ENCODE data around the gene HDAC9.

HDAC9 gene

DNA sequence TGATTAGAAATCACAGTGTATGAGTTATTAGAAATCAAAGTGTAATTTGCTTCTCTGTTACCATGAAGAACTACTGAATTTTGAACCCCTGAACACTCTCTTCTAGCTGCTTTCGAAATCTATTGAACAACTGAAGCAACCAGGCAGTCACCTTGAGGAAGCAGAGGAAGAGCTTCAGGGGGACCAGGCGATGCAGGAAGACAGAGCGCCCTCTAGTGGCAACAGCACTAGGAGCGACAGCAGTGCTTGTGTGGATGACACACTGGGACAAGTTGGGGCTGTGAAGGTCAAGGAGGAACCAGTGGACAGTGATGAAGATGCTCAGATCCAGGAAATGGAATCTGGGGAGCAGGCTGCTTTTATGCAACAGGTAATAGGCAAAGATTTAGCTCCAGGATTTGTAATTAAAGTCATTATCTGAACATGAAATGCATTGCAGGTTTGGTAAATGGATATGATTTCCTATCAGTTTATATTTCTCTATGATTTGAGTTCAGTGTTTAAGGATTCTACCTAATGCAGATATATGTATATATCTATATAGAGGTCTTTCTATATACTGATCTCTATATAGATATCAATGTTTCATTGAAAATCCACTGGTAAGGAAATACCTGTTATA lies 170.7 kb downstream of the HDAC9 start:
- TF ChIP-seq CTCF (IDR thresholded peaks at IDR 0.05) (peak; percentile 99), ZFX (IDR thresholded peaks at IDR 0.05; ENCODE audit: borderline replicate concordance) (no peak)
- no peak overlapping the region for H3K27ac ChIP-seq

DNA sequence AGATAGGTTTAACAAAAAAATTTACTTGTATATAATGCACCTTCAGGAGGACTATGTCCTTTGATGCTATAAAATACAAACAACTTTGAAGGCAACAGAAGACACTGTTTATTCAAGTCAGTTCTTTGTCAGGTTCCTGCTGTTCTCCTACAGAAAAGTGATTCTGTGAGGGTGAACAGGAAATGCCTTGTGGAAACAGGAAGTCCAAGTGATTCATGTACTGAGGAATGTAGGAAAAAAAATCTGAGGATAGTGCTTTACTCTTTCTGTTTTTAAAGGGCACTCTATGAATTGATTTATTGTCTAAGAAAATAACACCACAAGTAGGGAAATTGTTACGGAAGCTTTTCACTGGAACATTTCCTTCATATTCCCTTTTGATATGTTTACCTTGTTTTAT lies 171.9 kb downstream of the HDAC9 start:
- H3K27ac ChIP-seq, result peak overlapping the region; percentile 52

DNA sequence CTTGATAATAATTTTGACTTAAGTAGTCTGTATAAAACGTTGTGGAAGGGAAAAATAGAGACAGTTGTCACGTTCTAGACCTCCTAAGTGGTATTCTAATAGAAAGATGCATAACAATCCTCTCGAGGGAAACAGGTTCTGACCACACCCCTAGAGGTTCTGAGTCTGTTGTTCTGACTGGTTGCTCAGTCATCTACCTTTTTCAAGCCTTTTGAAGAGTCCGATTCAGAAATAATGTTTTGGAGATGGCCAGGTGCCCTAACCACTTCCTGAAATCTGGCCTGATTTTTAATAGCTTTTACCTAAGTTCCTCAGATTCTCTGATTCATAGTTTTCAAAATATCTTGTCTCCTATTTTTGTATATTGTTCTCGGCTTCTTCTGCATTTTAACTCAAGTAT lies 175.6 kb downstream of the HDAC9 start:
- H3K27ac ChIP-seq, result no peak overlapping the region
- no peak for TF ChIP-seq ZFX (IDR thresholded peaks at IDR 0.05; ENCODE audit: borderline replicate concordance)
- TF ChIP-seq CTCF (IDR thresholded peaks at IDR 0.05), result no peak

More for the DNA sequence above, 171.9 kb downstream of the HDAC9 start:
- TF ChIP-seq CTCF (IDR thresholded peaks at IDR 0.05) (no peak), ZFX (IDR thresholded peaks at IDR 0.05; ENCODE audit: borderline replicate concordance) (no peak)

DNA sequence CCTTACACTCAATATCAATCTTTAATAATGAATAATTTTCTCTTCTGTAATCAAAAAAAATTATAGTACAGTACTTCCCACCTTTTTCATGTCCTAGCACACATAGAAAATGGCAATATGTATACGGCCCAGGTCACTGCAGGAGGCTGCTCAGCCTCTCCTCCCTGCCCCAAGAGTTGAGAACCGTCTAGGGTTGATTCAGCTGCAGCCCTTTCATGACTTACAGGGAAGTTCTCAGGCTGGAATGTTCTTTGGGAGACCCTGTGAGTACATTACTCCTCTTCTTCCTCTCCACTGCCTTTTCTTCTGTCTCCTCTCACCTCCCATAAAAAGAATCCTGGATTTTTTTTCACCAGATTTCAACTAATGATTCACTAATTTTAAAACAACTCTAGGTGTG lies 180.0 kb downstream of the HDAC9 start:
- TF ChIP-seq CTCF (IDR thresholded peaks at IDR 0.05) (no peak), ZFX (IDR thresholded peaks at IDR 0.05; ENCODE audit: borderline replicate concordance) (no peak)
- no peak overlapping the region for H3K27ac ChIP-seq

GRCh38 chr7:18679261-18679660 lies 183.7 kb downstream of the HDAC9 start:
- TF ChIP-seq ZFX (IDR thresholded peaks at IDR 0.05; ENCODE audit: borderline replicate concordance) (no peak), CTCF (IDR thresholded peaks at IDR 0.05) (no peak)
- no peak overlapping the region for H3K27ac ChIP-seq

DNA sequence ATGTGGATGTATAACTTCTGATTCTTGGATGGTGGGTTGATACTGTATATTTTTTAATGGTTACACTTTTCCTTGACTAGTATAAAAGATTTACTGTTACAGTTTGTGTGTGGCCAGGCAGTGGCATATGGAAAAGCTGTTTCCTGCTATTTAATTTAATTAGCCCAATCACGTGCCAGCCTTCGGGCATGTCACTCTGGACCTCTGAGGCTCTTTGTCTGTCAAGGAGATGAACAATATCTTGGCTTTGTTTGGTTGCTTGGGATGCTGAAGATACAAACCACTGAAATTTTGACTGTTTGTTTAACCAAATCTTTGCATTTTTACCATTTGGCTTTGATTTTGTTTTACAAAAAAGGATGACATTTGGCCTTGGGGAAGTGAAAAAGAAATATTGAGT lies 185.0 kb downstream of the HDAC9 start:
- no peak overlapping the region for H3K27ac ChIP-seq
- no peak for TF ChIP-seq ZFX (IDR thresholded peaks at IDR 0.05; ENCODE audit: borderline replicate concordance)
- TF ChIP-seq CTCF (IDR thresholded peaks at IDR 0.05), result no peak

DNA sequence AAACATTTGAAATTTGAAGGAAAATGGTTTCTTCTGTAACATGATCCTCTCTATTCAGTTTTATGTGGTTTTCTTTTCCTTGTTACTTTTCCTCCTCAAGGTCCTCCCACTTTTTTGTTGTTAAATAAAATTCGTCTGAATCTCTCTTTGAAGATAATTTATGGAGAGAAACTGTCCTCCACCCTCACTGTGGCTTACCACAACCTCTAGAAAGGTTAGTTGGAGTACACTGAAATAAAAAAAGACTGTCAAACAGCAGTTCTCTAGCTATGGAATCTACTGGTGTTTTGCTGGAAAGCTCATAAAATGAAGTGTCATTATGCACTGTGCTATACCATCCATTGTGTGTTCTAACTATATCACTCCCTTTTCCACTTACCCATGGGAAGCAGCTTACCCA lies 189.4 kb downstream of the HDAC9 start:
- no peak overlapping the region for H3K27ac ChIP-seq
- TF ChIP-seq CTCF (IDR thresholded peaks at IDR 0.05), result no peak
- TF ChIP-seq ZFX (IDR thresholded peaks at IDR 0.05; ENCODE audit: borderline replicate concordance), result no peak

Measured in 22Rv1 (cell line).